ENCODE results near the gene TP53AIP1. TPM values are rescaled to one million over a fixed set of nuclear protein-coding genes. Genes with fewer than 3 reads are reported as not detected.

The TP53AIP1 gene
- total RNA-seq, 1 experiment from 2014 or later: 0.61 TPM

GRCh38 chr11:128907585-128907984 lies 35.1 kb downstream of the TP53AIP1 start:
- no peaks in the 10 kb centered on the region for H3K9me3 Mint-ChIP-seq (ENCODE audit: low read depth, unreplicated experiment)
- H3K36me3 Mint-ChIP-seq (ENCODE audit: insufficient read depth, unreplicated experiment): peaks cover 7% of the 10 kb centered on the region
- BruUV-seq (replicated peaks): no TSS peak
- no peak for DNase-seq
- no peak for TF ChIP-seq CTCF (IDR thresholded peaks at IDR 0.05; ENCODE audit: unreplicated experiment)
- no peak overlapping the region for H3K27ac Mint-ChIP-seq (ENCODE audit: unreplicated experiment)
- no peaks in the 10 kb centered on the region for H3K4me1 Mint-ChIP-seq (ENCODE audit: low read depth, unreplicated experiment)
- intact Hi-C loops (cut with micrococcal nuclease; ENCODE audit: unreplicated experiment): no loop called here
- no peak overlapping the region for H3K4me3 Mint-ChIP-seq (ENCODE audit: low read depth, unreplicated experiment)
- H3K27me3 Mint-ChIP-seq (ENCODE audit: unreplicated experiment): no peaks in the 10 kb centered on the region
- CTCF ChIA-PET: interaction anchor here (1.5 to 2.2 kb wide), 2 partner anchors 17 to 49 kb away, joined by 5 read pairs; no protein-coding TSS in a partner anchor

DNA sequence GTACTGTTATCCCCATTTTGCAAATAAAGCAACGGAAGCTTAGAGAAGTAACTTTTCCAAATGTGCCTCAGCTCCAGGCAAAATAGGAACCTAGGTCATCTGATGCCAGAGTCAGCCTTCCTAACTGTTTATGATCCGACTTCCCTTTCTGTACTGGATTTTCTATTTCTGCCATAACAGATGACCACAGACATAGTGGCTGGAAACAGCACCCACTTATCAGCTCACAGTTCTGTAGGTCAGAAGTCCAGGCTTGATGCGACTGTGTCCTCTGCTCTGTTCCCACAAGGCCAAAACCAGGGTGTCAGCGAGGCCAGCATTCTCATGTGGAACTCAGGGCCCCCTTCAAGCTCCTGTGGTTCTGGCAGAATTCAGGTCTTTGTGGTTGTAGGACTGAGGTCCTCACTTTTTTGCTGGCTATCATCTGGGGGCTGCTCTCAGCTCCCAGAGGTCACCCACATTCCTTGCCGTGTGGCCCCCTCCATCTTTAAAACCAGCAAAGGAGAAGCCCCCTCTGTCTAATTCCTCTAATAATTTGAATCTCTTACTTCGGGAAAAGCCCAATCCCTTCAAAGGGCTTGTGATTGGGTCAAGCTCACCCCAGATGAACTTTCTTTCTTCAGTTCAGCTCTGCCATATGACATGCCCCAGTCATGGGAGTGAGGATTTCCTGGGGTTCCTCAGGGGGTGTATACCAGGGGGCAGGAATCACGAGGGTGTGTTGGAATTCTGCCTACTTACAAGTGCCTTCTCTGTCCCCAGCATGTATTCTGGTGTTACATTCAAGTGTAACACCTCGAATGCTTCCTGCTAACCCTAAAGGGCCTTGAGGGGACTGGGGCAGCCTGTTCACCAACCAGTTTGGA lies 36.3 kb downstream of the TP53AIP1 start:
- DNase-seq: no peak
- intact Hi-C loops (cut with micrococcal nuclease; ENCODE audit: unreplicated experiment): no loop called here
- no peak for TF ChIP-seq CTCF (IDR thresholded peaks at IDR 0.05; ENCODE audit: unreplicated experiment)
- H3K4me3 Mint-ChIP-seq (ENCODE audit: low read depth, unreplicated experiment): peak overlapping the region; percentile 72
- CTCF ChIA-PET: interaction anchor here (0.7 to 2.2 kb wide), 8 partner anchors 14 to 149 kb away, joined by 3 to 16 read pairs (median 4); no protein-coding TSS in a partner anchor
- peaks cover 7% of the 10 kb centered on the region for H3K36me3 Mint-ChIP-seq (ENCODE audit: insufficient read depth, unreplicated experiment)
- no peak overlapping the region for H3K27ac Mint-ChIP-seq (ENCODE audit: unreplicated experiment)
- BruUV-seq (replicated peaks): no TSS peak
- H3K4me1 Mint-ChIP-seq (ENCODE audit: low read depth, unreplicated experiment): no peaks in the 10 kb centered on the region
- H3K27me3 Mint-ChIP-seq (ENCODE audit: unreplicated experiment): no peaks in the 10 kb centered on the region
- H3K9me3 Mint-ChIP-seq (ENCODE audit: low read depth, unreplicated experiment): no peaks in the 10 kb centered on the region

GRCh38 chr11:128905345-128906184 lies 37.1 kb downstream of the TP53AIP1 start:
- intact Hi-C loops (cut with micrococcal nuclease; ENCODE audit: unreplicated experiment): no loop called here
- DNase-seq: peak; percentile 69
- CTCF ChIA-PET: interaction anchor here (0.7 to 2.2 kb wide), 8 partner anchors 15 to 149 kb away, joined by 3 to 16 read pairs (median 4); no protein-coding TSS in a partner anchor
- no peaks in the 10 kb centered on the region for H3K4me1 Mint-ChIP-seq (ENCODE audit: low read depth, unreplicated experiment)
- H3K9me3 Mint-ChIP-seq (ENCODE audit: low read depth, unreplicated experiment): no peaks in the 10 kb centered on the region
- BruUV-seq (replicated peaks): no TSS peak
- TF ChIP-seq CTCF (IDR thresholded peaks at IDR 0.05; ENCODE audit: unreplicated experiment): peak; percentile 39
- peak overlapping the region; percentile 72 for H3K4me3 Mint-ChIP-seq (ENCODE audit: low read depth, unreplicated experiment)
- H3K27ac Mint-ChIP-seq (ENCODE audit: unreplicated experiment): no peak overlapping the region
- H3K36me3 Mint-ChIP-seq (ENCODE audit: insufficient read depth, unreplicated experiment): peaks cover 7% of the 10 kb centered on the region
- no peaks in the 10 kb centered on the region for H3K27me3 Mint-ChIP-seq (ENCODE audit: unreplicated experiment)

DNA sequence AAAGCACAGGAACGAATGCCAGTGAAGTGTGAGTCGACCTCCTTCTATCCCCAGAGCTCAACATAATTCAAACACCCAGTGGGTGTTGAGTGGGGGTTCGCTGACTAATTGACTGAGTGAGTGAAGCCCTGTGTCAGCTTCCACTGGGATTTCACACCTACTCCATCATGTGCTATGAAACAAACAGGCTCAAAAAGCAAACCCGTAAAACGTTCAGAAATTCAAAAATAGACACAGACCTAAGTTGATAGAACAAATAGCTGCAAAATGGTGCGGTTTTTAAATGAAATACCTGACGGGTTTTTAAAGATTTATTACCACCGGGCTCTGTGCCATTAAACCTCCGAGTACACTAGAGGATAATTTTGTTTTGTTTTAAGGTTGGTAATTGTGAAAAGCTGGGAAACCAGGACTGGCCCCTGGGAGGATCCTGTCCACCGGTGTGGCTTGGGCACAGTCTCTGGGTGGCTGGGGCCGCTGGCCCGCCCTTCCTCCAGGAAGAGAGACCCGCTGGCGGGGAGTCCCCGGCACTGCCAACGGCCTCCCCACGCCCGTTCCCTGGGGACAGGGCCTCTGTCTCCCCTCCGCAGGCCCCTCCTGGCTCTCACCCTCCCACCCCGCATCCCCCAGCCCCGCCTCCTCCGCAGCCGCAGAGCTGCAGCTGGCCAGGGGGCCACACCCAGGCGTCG lies 37.9 kb downstream of the TP53AIP1 start:
- intact Hi-C loops (cut with micrococcal nuclease; ENCODE audit: unreplicated experiment): no loop called here
- peaks cover 7% of the 10 kb centered on the region for H3K36me3 Mint-ChIP-seq (ENCODE audit: insufficient read depth, unreplicated experiment)
- no peaks in the 10 kb centered on the region for H3K9me3 Mint-ChIP-seq (ENCODE audit: low read depth, unreplicated experiment)
- TF ChIP-seq CTCF (IDR thresholded peaks at IDR 0.05; ENCODE audit: unreplicated experiment): no peak
- H3K27me3 Mint-ChIP-seq (ENCODE audit: unreplicated experiment): no peaks in the 10 kb centered on the region
- CTCF ChIA-PET: interaction anchor here (1.3 to 1.9 kb wide), 2 partner anchors 16 to 30 kb away, joined by 3 to 6 read pairs; no protein-coding TSS in a partner anchor
- DNase-seq: peak; percentile 35
- no peaks in the 10 kb centered on the region for H3K4me1 Mint-ChIP-seq (ENCODE audit: low read depth, unreplicated experiment)
- no TSS peak for BruUV-seq (replicated peaks)
- H3K27ac Mint-ChIP-seq (ENCODE audit: unreplicated experiment): no peak overlapping the region
- peak overlapping the region; percentile 72 for H3K4me3 Mint-ChIP-seq (ENCODE audit: low read depth, unreplicated experiment)

Measured in Calu3 (cell line).